Activated T-cell treated with anti-CD3 and anti-CD28 coated beads, Interleukin-2, amount 50 U/mL, for 4 hours (primary cell): ENCODE measurements around the gene PRR33. TPM values are rescaled to one million over a fixed set of nuclear protein-coding genes. Genes with fewer than 3 reads are reported as not detected.

ENCODE experiments used
- ATAC-seq, 2 donors: fragments of 200-7000 bp; cut with Tn5 transposase; one replicate each; pipeline ENCODE4 v1.10.0; 2021
- DNase-seq: peaks from one replicate; pipeline ENCODE4 v3.0.0-alpha.2; 2020
- H3K27me3 Mint-ChIP-seq: one replicate; pipeline ENCODE4 v1.8.0; 2021; ENCODE audit warnings: low read depth, mixed read lengths
- H3K36me3 Mint-ChIP-seq: one replicate; pipeline ENCODE4 v1.8.0; 2022; ENCODE audit warnings: mixed read lengths; ENCODE audit not compliant: insufficient read depth
- H3K4me1 Mint-ChIP-seq: one replicate; pipeline ENCODE4 v1.8.0; 2021; ENCODE audit warnings: low read depth, mixed read lengths
- H3K4me3 Mint-ChIP-seq: one replicate; pipeline ENCODE4 v1.8.0; 2021; ENCODE audit warnings: mild to moderate bottlenecking, moderate library complexity, mixed read lengths
- H3K9me3 Mint-ChIP-seq: one replicate; pipeline ENCODE4 v1.8.0; 2021; ENCODE audit warnings: mixed read lengths
- total RNA-seq, 3 donors: library from RNA; stranded (reverse); gene quantifications; one replicate each; pipeline ENCODE4 v1.2.1, GENCODE V29; 2021

PRR33 gene
- total RNA-seq, 3 donors from 2014 or later, result 0.08 to 0.20 TPM; not detected in 1

DNA sequence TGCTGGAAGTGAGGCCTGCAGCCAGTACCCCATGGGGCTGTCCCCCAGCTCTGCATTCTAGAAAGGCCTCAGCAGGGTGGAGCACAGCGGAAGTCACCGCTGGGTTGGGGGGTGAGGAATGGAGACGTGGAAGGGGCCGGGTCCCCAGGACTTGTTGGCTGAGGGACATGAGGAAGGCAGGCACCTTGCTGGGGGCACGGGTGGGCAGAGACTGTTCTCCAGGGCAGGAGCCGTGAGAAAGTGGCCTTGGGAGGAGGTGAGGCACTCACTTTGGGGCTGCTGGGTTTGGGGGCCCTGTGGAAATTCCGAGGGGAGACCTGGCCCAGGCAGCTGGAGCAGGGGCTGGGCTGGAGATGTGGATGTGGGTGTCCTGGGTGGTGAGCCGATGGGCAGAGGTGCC, 47.9 kb downstream of the PRR33 start:
- no peaks in the 10 kb centered on the region for H3K36me3 Mint-ChIP-seq
- peak overlapping the region; percentile 57 for H3K4me3 Mint-ChIP-seq
- no peaks in the 10 kb centered on the region for H3K27me3 Mint-ChIP-seq
- DNase-seq (no peak), ATAC-seq (no peak)
- H3K9me3 Mint-ChIP-seq, result no peaks in the 10 kb centered on the region
- peaks cover 57% of the 10 kb centered on the region for H3K4me1 Mint-ChIP-seq

DNA sequence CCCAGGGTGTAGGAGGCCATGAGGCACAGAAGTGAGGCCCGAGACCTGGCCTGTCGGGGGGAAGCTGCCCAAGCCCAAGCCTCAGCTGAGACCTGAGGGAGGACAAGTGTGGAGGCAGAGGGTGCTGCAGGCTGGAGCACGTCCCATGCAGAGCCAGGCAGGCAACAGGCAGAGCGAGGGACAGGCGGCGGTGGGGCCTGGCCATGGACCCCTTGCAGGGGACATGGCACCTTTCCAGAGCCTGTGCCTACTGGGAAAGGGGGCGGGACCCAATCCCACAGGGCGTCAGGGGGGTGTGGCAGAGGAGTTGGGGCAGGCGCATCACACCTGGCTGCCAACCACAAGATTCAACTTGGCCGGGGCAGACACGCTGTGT, 48.6 kb downstream of the PRR33 start:
- peaks cover 50% of the 10 kb centered on the region for H3K4me1 Mint-ChIP-seq
- H3K9me3 Mint-ChIP-seq, result no peaks in the 10 kb centered on the region
- no peak for DNase-seq
- no peak for ATAC-seq
- H3K27me3 Mint-ChIP-seq, result no peaks in the 10 kb centered on the region
- H3K36me3 Mint-ChIP-seq, result no peaks in the 10 kb centered on the region
- H3K4me3 Mint-ChIP-seq, result peak overlapping the region; percentile 57

DNA sequence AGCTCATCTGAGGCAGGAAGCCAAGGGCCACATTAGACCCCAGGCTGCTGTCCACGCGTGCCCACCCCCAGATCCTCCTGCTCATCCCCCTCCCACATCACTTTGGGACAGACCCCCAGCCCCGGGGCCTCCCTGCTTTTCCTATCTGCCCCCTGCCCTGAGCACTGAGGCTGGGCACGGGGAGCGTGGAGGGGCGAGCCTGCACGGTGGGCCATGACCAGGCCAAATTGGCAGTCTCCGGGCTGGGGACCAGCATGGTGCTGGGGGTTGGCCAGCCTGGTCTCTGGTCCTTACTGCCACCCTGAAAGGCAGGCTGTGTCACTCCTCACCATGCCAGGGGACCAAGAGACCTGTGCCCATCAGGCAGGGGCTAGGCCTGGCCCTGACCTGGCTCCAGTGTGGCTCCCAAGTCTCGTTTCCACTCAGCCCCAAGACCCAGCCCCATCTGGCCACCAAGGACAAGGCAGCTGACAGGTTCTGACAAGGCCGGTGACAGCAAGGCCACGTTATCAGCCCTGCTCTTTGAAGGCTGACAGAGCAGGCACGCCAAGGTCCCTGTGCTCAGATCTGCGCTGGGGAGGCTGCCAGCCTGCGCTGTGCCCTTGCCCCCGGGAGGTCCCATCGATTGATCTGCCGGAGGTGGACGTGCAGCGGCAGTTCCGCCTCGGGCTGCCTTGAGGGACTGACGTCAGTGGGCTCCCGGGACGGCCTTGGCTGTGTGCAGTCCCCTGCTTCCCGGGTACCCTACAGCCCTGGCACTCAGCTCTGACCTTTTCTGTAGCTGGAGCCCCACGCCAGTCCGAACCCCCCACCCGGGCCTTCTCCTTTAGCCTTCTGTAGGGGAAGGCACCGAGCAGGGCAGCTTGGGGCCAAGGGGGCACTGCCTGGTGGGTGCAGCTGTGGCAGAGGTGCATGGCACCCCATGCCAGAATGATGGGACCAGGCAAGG, 49.3 kb downstream of the PRR33 start:
- Mint-ChIP-seq H3K4me1 (peaks cover 46% of the 10 kb centered on the region), H3K36me3 (no peaks in the 10 kb centered on the region)

DNA sequence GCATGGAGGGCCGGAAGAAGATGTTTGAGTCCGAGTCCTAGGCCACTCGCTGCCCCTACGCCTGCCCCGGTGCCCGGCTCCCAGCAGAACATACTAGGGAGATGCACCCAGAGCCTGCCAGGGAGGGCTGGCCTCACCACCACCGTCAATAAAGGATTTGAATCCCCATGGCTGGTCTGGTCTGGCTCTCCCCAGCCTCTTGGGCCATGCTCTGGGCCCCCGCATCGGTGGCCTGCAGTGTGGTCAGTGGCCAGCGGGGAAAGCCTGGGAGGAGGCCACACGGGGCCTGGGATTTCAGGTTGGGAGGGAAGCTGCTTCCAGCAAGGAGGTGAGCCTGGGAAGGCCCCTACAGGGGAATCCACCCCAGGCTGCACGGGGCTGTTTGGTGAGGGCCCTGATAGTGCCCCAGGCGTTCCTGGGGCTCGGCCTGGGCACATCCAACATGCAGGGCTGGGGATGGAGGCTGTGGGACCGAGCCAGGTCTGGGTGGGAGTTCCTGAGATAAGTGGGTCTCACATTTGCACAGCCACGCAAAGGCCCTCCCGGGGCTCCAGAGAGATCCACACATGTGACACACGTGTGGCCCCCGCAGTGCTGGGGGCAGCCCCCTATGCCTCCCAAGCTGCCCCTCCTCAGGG, 50.1 kb downstream of the PRR33 start:
- H3K36me3 Mint-ChIP-seq, result no peaks in the 10 kb centered on the region
- H3K4me1 Mint-ChIP-seq, result peaks cover 38% of the 10 kb centered on the region
- DNase-seq, result no peak
- H3K9me3 Mint-ChIP-seq, result no peaks in the 10 kb centered on the region
- no peak overlapping the region for H3K4me3 Mint-ChIP-seq
- no peaks in the 10 kb centered on the region for H3K27me3 Mint-ChIP-seq
- ATAC-seq, result no peak

More for the DNA sequence above, 49.3 kb downstream of the PRR33 start:
- H3K27me3 Mint-ChIP-seq, result no peaks in the 10 kb centered on the region
- no peak overlapping the region for H3K4me3 Mint-ChIP-seq
- no peaks in the 10 kb centered on the region for H3K9me3 Mint-ChIP-seq
- ATAC-seq (no peak), DNase-seq (no peak)

DNA sequence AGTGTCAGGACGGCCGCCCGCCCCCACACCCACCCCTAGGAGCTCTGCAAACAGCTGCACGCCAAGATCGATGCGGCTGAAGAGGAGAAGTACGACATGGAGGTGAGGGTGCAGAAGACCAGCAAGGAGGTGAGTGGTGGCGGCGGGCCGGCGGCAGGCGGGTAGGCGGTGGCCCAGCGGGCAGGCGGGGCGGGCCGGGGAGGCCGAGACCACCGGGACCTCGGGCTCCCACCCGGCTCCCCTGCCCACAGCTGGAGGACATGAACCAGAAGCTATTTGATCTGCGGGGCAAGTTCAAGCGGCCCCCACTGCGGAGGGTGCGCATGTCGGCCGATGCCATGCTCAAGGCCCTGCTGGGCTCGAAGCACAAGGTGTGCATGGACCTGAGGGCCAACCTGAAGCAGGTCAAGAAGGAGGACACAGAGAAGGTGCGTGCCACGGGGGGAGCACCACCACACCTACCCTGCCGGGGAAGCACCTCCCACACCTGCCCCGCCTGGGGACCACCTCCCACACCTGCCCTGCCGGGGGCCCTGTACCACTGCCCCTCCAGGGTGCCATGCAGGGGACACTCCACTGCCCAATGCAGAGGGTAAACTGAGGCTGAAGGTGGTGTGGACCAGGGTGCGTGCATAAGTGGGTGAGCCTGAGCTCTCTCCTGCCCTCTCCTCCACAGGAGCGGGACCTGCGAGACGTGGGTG, 50.8 kb downstream of the PRR33 start:
- Mint-ChIP-seq H3K4me3 (no peak overlapping the region), H3K36me3 (no peaks in the 10 kb centered on the region), H3K9me3 (no peaks in the 10 kb centered on the region), H3K27me3 (no peaks in the 10 kb centered on the region), H3K4me1 (peaks cover 36% of the 10 kb centered on the region)
- DNase-seq, result no peak
- no peak for ATAC-seq

DNA sequence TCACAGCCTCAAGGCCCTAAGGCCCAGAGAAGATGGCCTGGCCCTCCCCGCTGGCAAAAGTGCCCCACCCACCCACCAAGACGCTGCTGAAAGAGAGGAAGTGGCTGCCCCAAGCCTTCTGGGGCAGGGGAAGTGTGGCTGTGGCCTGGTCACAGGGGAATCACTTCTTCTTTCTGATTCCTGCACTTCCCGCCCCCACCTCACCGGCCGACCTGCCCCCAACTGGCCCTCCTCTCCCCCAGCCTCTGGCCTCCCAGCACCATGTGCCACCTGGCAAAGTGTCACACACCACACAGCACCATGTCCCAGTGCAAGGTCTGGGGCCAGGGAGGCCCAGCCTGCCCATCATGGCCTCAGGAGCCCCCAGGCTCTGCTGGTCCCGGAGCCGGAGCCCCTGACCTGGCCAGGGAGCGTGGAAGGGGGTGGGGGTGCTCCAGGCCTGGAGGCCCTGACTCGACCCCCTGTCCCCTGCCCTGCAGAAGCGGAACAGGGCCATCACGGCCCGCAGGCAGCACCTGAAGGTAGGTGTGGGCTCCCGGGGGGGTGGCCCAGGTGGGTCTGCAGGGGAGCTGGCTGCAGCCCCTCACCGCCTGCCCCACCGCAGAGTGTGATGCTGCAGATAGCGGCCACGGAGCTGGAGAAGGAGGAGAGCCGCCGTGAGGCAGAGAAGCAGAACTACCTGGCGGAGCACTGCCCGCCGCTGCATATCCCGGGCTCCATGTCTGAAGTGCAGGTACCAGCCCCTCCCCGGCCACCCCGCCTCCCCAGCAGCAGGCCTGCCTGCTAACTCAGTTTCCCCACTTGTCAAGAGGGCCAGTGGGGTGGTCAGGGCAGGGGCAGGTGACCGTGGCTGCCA, 51.5 kb downstream of the PRR33 start:
- Mint-ChIP-seq H3K4me1 (peaks cover 29% of the 10 kb centered on the region), H3K4me3 (no peak overlapping the region), H3K36me3 (no peaks in the 10 kb centered on the region), H3K27me3 (no peaks in the 10 kb centered on the region), H3K9me3 (no peaks in the 10 kb centered on the region)
- DNase-seq, result no peak
- no peak for ATAC-seq

DNA sequence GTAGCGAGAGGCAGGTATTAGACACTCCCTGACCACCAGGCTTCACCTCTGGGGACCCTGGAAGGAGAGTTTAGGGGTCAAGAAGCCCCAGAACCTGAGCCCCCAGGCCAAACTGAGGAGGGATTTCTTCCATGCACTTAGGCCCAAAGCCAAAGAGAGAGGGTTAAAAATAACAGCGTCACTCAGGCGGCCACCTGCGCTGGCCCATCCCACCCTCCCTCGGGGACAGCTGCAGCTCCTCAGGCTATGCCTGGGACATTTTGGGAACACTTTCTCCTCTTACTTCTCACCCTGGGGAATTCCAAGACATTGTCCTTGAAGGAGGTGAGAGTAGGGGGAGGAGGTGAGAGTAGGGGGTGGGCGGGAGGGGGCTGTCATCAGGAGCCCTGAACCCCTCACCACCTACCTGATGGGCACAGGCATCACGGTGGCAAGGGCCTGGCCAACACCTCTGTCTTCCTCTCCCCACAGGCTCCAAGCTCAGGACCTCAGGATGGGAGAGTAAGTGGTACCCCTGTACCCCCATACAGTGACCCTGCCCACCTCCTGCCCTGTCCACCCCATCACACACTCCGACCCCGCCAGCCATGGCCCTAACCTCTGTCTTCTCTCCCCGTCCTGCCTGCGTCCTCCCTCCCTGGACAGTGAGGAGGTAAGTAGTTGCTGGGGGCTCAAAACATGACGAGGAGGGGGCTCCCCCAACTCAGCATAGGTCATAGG, 52.3 kb downstream of the PRR33 start:
- Mint-ChIP-seq H3K4me3 (no peak overlapping the region), H3K27me3 (no peaks in the 10 kb centered on the region), H3K9me3 (no peaks in the 10 kb centered on the region), H3K36me3 (no peaks in the 10 kb centered on the region), H3K4me1 (peaks cover 21% of the 10 kb centered on the region)
- ATAC-seq (no peak), DNase-seq (no peak)

DNA sequence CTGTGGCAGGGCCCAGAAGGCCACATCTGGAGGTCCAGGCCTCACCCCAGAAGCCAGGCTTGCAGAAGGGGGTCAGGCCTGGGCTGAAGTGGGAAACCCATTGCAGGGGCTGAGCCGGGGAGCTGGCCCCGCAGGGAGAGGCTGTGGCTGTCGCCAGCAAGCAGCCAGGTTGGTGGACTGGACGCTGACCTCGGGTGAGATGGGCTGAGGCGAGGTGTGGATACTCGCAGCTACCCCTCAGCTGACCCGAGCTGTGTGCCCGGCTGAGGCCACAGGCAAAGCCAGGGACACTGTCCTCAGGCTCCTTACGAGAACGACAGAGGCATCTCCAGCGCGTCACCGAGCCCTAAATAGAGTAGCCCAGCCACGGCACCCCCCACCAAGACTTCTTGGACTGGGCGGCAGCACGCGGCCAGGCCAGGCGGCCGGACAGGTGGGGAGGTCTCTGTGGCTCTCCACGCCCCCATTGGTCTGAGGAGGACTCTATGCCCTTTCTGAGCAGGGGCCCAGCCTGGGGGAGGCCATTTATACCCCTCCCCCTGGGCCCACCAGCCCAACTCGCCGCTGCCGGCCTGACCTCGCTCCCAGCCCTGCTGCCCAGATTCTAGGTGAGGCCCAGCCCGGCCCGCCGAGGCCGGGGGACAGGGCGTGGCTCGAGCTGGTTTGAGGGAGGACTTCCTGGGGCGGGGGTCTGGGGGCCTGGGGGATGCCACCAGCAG, 53.1 kb downstream of the PRR33 start, which contains the start of gene TNNI2:
TSS of gene TNNI2 (plus strand) at position 556 of the 719 bp plus-strand sequence. CDS start 716 bp downstream, outside the sequence.
- Mint-ChIP-seq H3K36me3 (no peaks in the 10 kb centered on the region), H3K27me3 (peaks cover under 1% of the 10 kb centered on the region), H3K9me3 (no peaks in the 10 kb centered on the region), H3K4me3 (no peak within 1 kb of the TSS), H3K4me1 (peaks cover 14% of the 10 kb centered on the region)
- no peak for ATAC-seq
- no peak for DNase-seq

Other genes starting within 250 kb of the PRR33 start
- gene KRTAP5-6, start 194.7 kb downstream of the PRR33 start, total RNA-seq, result not detected
- under 1 TPM; 0.33 to 0.53 (median 0.33) TPM for gene IFITM10, start 141.3 kb downstream of the PRR33 start, total RNA-seq
- gene CTSD, start 128.0 kb downstream of the PRR33 start, total RNA-seq, result 100 to 1,000 TPM in 1 of 3 donors, 10 to 100 TPM in 2; 74.9 to 101 (median 83.7) TPM
- not detected for gene SYT8, start 56.9 kb downstream of the PRR33 start, total RNA-seq
- not detected for gene TNNI2, start 52.9 kb downstream of the PRR33 start, total RNA-seq
- 10 to 100 TPM; 34.6 to 71.7 (median 60.6) TPM for gene LSP1, start 38.8 kb downstream of the PRR33 start, total RNA-seq
- not detected for gene TNNT3, start 27.8 kb upstream of the PRR33 start, total RNA-seq
- 100 to 1,000 TPM; 100 to 220 (median 201) TPM for gene MRPL23, start 55.4 kb upstream of the PRR33 start, total RNA-seq
- 1 to 10 TPM in 1 of 3 donors, under 1 TPM in 2; 0.54 to 1.5 (median 0.79) TPM for gene H19, start 105.9 kb upstream of the PRR33 start, total RNA-seq
- gene IGF2, start 247.5 kb upstream of the PRR33 start, total RNA-seq, result 10 to 100 TPM in 1 of 3 donors, 1 to 10 TPM in 2; 4.6 to 12.5 (median 5.7) TPM